Measurements from ENCODE around the gene IL36RN.

IL36RN gene

DNA sequence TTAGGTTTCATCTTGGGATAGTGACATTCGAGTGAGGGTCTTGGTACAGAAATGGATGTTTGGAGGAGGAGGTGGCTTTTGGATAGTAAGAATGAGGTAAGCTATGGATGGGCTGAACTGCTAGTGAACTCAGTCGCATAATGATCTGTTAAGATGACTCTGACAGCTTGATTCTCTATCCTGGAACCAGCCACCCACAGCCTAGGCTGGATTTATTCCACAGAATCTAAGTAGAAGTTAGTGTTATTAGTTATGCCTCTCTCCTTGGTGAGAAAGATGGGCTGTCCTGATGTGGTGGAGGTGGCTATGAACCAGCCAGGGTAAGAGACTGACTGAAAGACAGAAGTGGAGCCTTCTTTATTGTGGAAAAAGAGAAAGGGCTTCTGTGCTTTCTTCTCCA lies 31.3 kb upstream of the IL36RN start:
- TF ChIP-seq, protein P1, sequence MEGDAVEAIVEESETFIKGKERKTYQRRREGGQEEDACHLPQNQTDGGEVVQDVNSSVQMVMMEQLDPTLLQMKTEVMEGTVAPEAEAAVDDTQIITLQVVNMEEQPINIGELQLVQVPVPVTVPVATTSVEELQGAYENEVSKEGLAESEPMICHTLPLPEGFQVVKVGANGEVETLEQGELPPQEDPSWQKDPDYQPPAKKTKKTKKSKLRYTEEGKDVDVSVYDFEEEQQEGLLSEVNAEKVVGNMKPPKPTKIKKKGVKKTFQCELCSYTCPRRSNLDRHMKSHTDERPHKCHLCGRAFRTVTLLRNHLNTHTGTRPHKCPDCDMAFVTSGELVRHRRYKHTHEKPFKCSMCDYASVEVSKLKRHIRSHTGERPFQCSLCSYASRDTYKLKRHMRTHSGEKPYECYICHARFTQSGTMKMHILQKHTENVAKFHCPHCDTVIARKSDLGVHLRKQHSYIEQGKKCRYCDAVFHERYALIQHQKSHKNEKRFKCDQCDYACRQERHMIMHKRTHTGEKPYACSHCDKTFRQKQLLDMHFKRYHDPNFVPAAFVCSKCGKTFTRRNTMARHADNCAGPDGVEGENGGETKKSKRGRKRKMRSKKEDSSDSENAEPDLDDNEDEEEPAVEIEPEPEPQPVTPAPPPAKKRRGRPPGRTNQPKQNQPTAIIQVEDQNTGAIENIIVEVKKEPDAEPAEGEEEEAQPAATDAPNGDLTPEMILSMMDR (conservative IDR thresholded peaks at IDR 0.05; ENCODE audit: low read depth, low read length), result no peak
- no peak overlapping the region for H3K9ac ChIP-seq
- H3K4me3 ChIP-seq (IDR thresholded peaks at IDR 0.05; ENCODE audit: insufficient read depth, low read depth, low read length), result no peak overlapping the region
- no peaks in the 10 kb centered on the region for H3K36me3 ChIP-seq (ENCODE audit: insufficient read depth)
- no peaks in the 10 kb centered on the region for H3K27me3 ChIP-seq (ENCODE audit: insufficient read depth, low read depth)
- no peak overlapping the region for H3K4me2 ChIP-seq
- H4K20me1 ChIP-seq (ENCODE audit: insufficient read depth), result no peaks in the 10 kb centered on the region
- H3K27ac ChIP-seq, result no peak overlapping the region
- H3K79me2 ChIP-seq (ENCODE audit: insufficient read depth, low read depth), result no peaks in the 10 kb centered on the region
- H3K4me1 ChIP-seq (ENCODE audit: low read depth, poor library complexity, severe bottlenecking), result no peaks in the 10 kb centered on the region
- H2AFZ ChIP-seq (ENCODE audit: low read depth), result no peak overlapping the region

DNA sequence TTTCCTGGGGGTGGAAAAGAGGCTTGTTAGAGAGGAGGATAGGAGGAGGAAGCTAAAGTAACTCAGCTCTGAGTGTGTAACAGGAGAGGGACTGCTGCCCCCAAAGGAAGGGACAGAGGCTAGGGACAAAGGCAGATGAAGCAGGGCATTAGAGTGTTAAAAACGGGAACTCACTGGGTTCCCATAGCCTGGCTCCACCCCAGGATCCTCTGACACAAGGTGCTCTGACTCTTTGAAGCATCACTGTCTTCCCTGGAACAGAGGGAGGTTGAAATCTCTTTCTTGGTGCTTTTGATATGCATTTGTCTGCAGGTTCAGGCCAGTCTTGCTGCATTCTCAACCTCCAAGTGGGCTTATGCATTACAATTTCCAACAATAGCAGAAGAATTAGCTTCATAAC lies 30.9 kb upstream of the IL36RN start:
- H2AFZ ChIP-seq (ENCODE audit: low read depth), result no peak overlapping the region
- H3K27ac ChIP-seq, result no peak overlapping the region
- TF ChIP-seq, protein P1 (conservative IDR thresholded peaks at IDR 0.05; ENCODE audit: low read depth, low read length), result no peak
- no peak overlapping the region for H3K4me2 ChIP-seq
- no peaks in the 10 kb centered on the region for H3K4me1 ChIP-seq (ENCODE audit: low read depth, poor library complexity, severe bottlenecking)
- no peaks in the 10 kb centered on the region for H4K20me1 ChIP-seq (ENCODE audit: insufficient read depth)
- H3K36me3 ChIP-seq (ENCODE audit: insufficient read depth), result no peaks in the 10 kb centered on the region
- H3K4me3 ChIP-seq (IDR thresholded peaks at IDR 0.05; ENCODE audit: insufficient read depth, low read depth, low read length), result no peak overlapping the region
- H3K79me2 ChIP-seq (ENCODE audit: insufficient read depth, low read depth), result no peaks in the 10 kb centered on the region
- H3K9ac ChIP-seq, result no peak overlapping the region
- no peaks in the 10 kb centered on the region for H3K27me3 ChIP-seq (ENCODE audit: insufficient read depth, low read depth)

DNA sequence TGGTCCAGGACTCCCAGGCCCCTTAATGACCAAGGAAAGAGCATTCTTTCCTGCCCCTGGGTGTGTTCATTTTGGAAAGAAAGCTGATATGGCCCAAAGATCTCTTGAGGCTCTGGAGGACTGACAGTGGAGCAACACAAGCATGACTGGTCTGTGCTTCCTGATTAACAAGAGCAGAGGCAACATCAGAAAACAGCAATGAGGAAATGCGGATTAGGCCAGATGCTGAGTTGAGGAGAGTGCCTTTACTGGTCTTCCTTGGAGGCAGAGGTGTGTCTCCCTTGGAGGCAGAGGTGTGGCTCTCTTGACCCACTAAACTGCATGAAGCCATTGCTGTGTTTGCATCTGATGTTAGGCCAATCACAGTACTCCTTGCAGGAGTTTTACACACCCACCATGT lies 26.3 kb upstream of the IL36RN start:
- Histone ChIP-seq H3K27ac (no peak overlapping the region), H2AFZ (ENCODE audit: low read depth) (no peak overlapping the region), H3K4me1 (ENCODE audit: low read depth, poor library complexity, severe bottlenecking) (no peaks in the 10 kb centered on the region), H3K4me3 (IDR thresholded peaks at IDR 0.05; ENCODE audit: insufficient read depth, low read depth, low read length) (no peak overlapping the region), H3K79me2 (ENCODE audit: insufficient read depth, low read depth) (no peaks in the 10 kb centered on the region), H3K36me3 (ENCODE audit: insufficient read depth) (no peaks in the 10 kb centered on the region), H3K9ac (no peak overlapping the region), H3K27me3 (ENCODE audit: insufficient read depth, low read depth) (no peaks in the 10 kb centered on the region), H3K4me2 (no peak overlapping the region), H4K20me1 (ENCODE audit: insufficient read depth) (no peaks in the 10 kb centered on the region)
- TF ChIP-seq, protein P1 (conservative IDR thresholded peaks at IDR 0.05; ENCODE audit: low read depth, low read length), result no peak

DNA sequence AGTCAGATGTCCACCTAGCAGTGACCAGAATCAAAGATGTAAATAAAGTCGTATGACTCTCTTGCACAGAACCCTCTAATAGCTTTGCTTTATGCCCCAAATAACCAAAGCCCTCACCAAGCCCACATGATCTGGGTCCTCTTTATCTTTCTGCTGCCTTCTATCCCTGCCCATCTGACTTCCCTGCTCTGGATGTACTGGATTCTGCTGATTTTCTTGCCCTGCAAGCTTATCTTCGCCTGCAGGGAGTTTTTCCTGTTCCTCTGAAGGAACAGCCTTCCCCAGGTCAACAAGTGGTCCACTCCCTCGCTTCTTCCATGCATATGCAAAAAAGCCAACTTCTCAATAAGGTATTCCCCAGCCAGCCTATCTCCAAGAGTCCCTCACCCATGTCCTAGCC lies 25.0 kb upstream of the IL36RN start:
- no peaks in the 10 kb centered on the region for H3K36me3 ChIP-seq (ENCODE audit: insufficient read depth)
- H3K79me2 ChIP-seq (ENCODE audit: insufficient read depth, low read depth), result no peaks in the 10 kb centered on the region
- no peak overlapping the region for H3K9ac ChIP-seq
- H3K27ac ChIP-seq, result no peak overlapping the region
- no peaks in the 10 kb centered on the region for H4K20me1 ChIP-seq (ENCODE audit: insufficient read depth)
- TF ChIP-seq, protein P1 (conservative IDR thresholded peaks at IDR 0.05; ENCODE audit: low read depth, low read length), result no peak
- no peaks in the 10 kb centered on the region for H3K27me3 ChIP-seq (ENCODE audit: insufficient read depth, low read depth)
- no peak overlapping the region for H3K4me2 ChIP-seq
- H3K4me1 ChIP-seq (ENCODE audit: low read depth, poor library complexity, severe bottlenecking), result no peaks in the 10 kb centered on the region
- H3K4me3 ChIP-seq (IDR thresholded peaks at IDR 0.05; ENCODE audit: insufficient read depth, low read depth, low read length), result no peak overlapping the region
- H2AFZ ChIP-seq (ENCODE audit: low read depth), result no peak overlapping the region

DNA sequence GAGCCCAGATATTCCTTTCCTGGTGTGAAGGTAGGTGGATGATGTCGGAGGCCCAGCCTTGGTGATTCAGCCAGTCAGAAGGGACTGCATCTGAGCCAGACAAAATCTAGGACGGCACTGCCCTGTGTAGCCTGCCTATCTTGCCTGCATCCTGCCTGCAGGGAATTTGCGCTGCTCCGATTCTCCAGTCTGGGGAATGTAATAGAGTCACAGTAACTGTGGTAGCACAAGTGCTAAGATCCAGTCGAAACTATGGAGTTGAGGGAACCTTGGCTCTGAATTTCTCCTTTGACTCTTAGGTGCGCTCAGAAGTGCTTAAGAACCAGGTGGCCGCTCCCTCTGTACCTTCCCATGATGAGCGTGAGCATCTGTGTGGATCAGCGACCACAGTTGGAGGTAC lies 22.2 kb upstream of the IL36RN start:
- Histone ChIP-seq H3K36me3 (ENCODE audit: insufficient read depth) (no peaks in the 10 kb centered on the region), H3K4me1 (ENCODE audit: low read depth, poor library complexity, severe bottlenecking) (no peaks in the 10 kb centered on the region), H3K79me2 (ENCODE audit: insufficient read depth, low read depth) (no peaks in the 10 kb centered on the region), H4K20me1 (ENCODE audit: insufficient read depth) (no peaks in the 10 kb centered on the region), H3K4me3 (IDR thresholded peaks at IDR 0.05; ENCODE audit: insufficient read depth, low read depth, low read length) (no peak overlapping the region), H3K4me2 (no peak overlapping the region), H3K27me3 (ENCODE audit: insufficient read depth, low read depth) (no peaks in the 10 kb centered on the region), H3K9ac (no peak overlapping the region), H3K27ac (no peak overlapping the region), H2AFZ (ENCODE audit: low read depth) (no peak overlapping the region)
- TF ChIP-seq, protein P1 (conservative IDR thresholded peaks at IDR 0.05; ENCODE audit: low read depth, low read length), result no peak
